Trophoblast cell (in vitro differentiated cells and primary cell): Measurements from ENCODE around the gene LRP1.
A peak's percentile ranks its signal among the peaks of the same experiment; 100 is the strongest.

ENCODE experiments used
- DNase-seq, 2 donors: peaks; one replicate each; pipeline ENCODE4 v3.0.0-alpha.2; 2016
- H2AFZ ChIP-seq: 2 replicates; pipeline ENCODE4 v1.6.1; 2013; ENCODE audit warnings: low read length, moderate library complexity, mild to moderate bottlenecking; ENCODE audit not compliant: insufficient read depth, poor library complexity
- H2AK5ac ChIP-seq: 2 replicates; pipeline ENCODE4 v1.6.1; 2013; ENCODE audit warnings: mild to moderate bottlenecking, low read length
- H2BK120ac ChIP-seq: 2 replicates; pipeline ENCODE4 v1.6.1; 2013; ENCODE audit warnings: low read length, mild to moderate bottlenecking, moderate library complexity; ENCODE audit not compliant: insufficient read depth, poor library complexity
- H2BK12ac ChIP-seq: 2 replicates; pipeline ENCODE4 v1.6.1; 2013; ENCODE audit warnings: mild to moderate bottlenecking, low read length, moderate library complexity
- H2BK5ac ChIP-seq: 2 replicates; pipeline ENCODE4 v1.6.1; 2013; ENCODE audit warnings: low read length, low read depth, moderate library complexity, mild to moderate bottlenecking; ENCODE audit not compliant: poor library complexity
- H3K14ac ChIP-seq: 2 replicates; pipeline ENCODE4 v1.6.1; 2013; ENCODE audit warnings: mild to moderate bottlenecking, low read length
- H3K18ac ChIP-seq: 2 replicates; pipeline ENCODE4 v1.6.1; 2013; ENCODE audit warnings: mild to moderate bottlenecking, low read length
- H3K23ac ChIP-seq: 2 replicates; pipeline ENCODE4 v1.6.1; 2013; ENCODE audit warnings: low read length
- H3K27ac ChIP-seq: 2 replicates; pipeline ENCODE4 v1.5.1; 2013; ENCODE audit warnings: low read depth, mild to moderate bottlenecking, inconsistent platforms, low read length, moderate library complexity
- H3K27me3 ChIP-seq: 2 replicates; pipeline ENCODE4 v1.6.1; 2013; ENCODE audit warnings: inconsistent platforms, mild to moderate bottlenecking, low read length, moderate library complexity; ENCODE audit not compliant: insufficient read depth
- H3K36me3 ChIP-seq, 2 experiments: 1 replicate in 1 of 2; 2 replicates in 1 of 2; pipeline ENCODE4 v1.6.1; 2013; ENCODE audit warnings: low read length in 2 of 2, mild to moderate bottlenecking in 2 of 2, moderate library complexity in 1 of 2; ENCODE audit not compliant: insufficient read depth in 2 of 2, control insufficient read depth in 1 of 2
- H3K4ac ChIP-seq: 2 replicates; pipeline ENCODE4 v1.6.1; 2013; ENCODE audit warnings: low read depth, mild to moderate bottlenecking, low read length, moderate library complexity
- H3K4me1 ChIP-seq, 2 experiments: 1 replicate in 1 of 2; 2 replicates in 1 of 2; pipeline ENCODE4 v1.6.1; 2013; ENCODE audit warnings: low read length in 2 of 2, mild to moderate bottlenecking in 2 of 2, moderate library complexity in 1 of 2; ENCODE audit not compliant: insufficient read depth in 2 of 2, control insufficient read depth in 1 of 2
- H3K4me2 ChIP-seq: 2 replicates; pipeline ENCODE4 v1.6.1; 2013; ENCODE audit warnings: inconsistent platforms, mild to moderate bottlenecking, low read length, moderate library complexity
- H3K4me3 ChIP-seq: 2 replicates; pipeline ENCODE4 v1.5.1; 2013; ENCODE audit warnings: mild to moderate bottlenecking, low read depth, low read length, inconsistent platforms
- H3K79me1 ChIP-seq: one replicate; pipeline ENCODE4 v1.6.1; 2013; ENCODE audit warnings: low read length
- H3K79me2 ChIP-seq: 2 replicates; pipeline ENCODE4 v1.6.1; 2013; ENCODE audit warnings: low read length, mild to moderate bottlenecking; ENCODE audit not compliant: control insufficient read depth, insufficient read depth, poor library complexity
- H3K9ac ChIP-seq: 2 replicates; pipeline ENCODE4 v1.6.1; 2013; ENCODE audit warnings: mild to moderate bottlenecking, low read length
- H3K9me3 ChIP-seq: 2 replicates; pipeline ENCODE4 v1.6.1; 2013; ENCODE audit warnings: low read depth, mild to moderate bottlenecking, control low read depth, inconsistent platforms, low read length; ENCODE audit not compliant: insufficient read depth
- H4K12ac ChIP-seq: 2 replicates; pipeline ENCODE4 v1.6.1; 2013; ENCODE audit warnings: low read depth, mild to moderate bottlenecking, low read length, moderate library complexity
- H4K8ac ChIP-seq: 2 replicates; pipeline ENCODE4 v1.6.1; 2013; ENCODE audit warnings: low read depth, mild to moderate bottlenecking, low read length, moderate library complexity
- H4K91ac ChIP-seq: one replicate; pipeline ENCODE4 v1.6.1; 2013; ENCODE audit warnings: low read depth, mild to moderate bottlenecking, low read length, moderate library complexity
- WGBS: extraction: QIAGEN DNeasy Blood & Tissue Kit; methylation state at CpG from one replicate; pipeline ENCODE4 v1.1.7; 2013; ENCODE audit warnings: missing lambda C conversion rate; ENCODE audit not compliant: insufficient read length, insufficient coverage; ENCODE audit errors: extremely low coverage; 5-methylcytosine and 5-hydroxymethylcytosine counted together

The LRP1 gene

GRCh38 chr12:57254506-57255280 is 126.4 kb downstream of the LRP1 start:
- Histone ChIP-seq H2AFZ (no peak overlapping the region), H3K4me2 (no peak overlapping the region), H3K18ac (no peak overlapping the region), H3K9me3 (no peaks in the 10 kb centered on the region), H4K8ac (no peak overlapping the region), H3K79me2 (no peaks in the 10 kb centered on the region), H2BK12ac (no peak overlapping the region), H2AK5ac (no peak overlapping the region), H3K4me1 (no peaks in the 10 kb centered on the region), H3K4ac (no peak overlapping the region), H4K12ac (no peak overlapping the region), H2BK5ac (no peak overlapping the region), H3K14ac (no peak overlapping the region), H3K79me1 (no peaks in the 10 kb centered on the region), H3K23ac (no peak overlapping the region), H3K4me3 (no peak overlapping the region), H3K36me3 (peaks cover 19 to 24% of the 10 kb centered on the region in 2 experiments), H3K9ac (no peak overlapping the region), H2BK120ac (no peak overlapping the region), H3K27me3 (no peaks in the 10 kb centered on the region), H4K91ac (no peak overlapping the region), H3K27ac (no peak overlapping the region)
- peak; percentile 44 to 67 for DNase-seq
- WGBS: no CpG with 5 or more reads among the region's 14 CpGs

- H2AK5ac ChIP-seq: no peak overlapping the region
- H3K23ac ChIP-seq: no peak overlapping the region
- H3K9me3 ChIP-seq: no peaks in the 10 kb centered on the region
- H3K18ac ChIP-seq: no peak overlapping the region
- H3K27me3 ChIP-seq: no peaks in the 10 kb centered on the region
- no peak overlapping the region for H4K91ac ChIP-seq
- peaks cover 19 to 29% of the 10 kb centered on the region in 2 experiments for H3K36me3 ChIP-seq
- no peak overlapping the region for H2BK12ac ChIP-seq
- no peak overlapping the region for H3K9ac ChIP-seq
- H3K27ac ChIP-seq: no peak overlapping the region
- no peaks in the 10 kb centered on the region for H3K79me2 ChIP-seq
- H3K14ac ChIP-seq: no peak overlapping the region
- no peak overlapping the region for H2BK5ac ChIP-seq
- no CpG with 5 or more reads among the region's 6 CpGs for WGBS
- H4K8ac ChIP-seq: no peak overlapping the region
- H2BK120ac ChIP-seq: no peak overlapping the region
- no peaks in the 10 kb centered on the region for H3K4me1 ChIP-seq
- no peak for DNase-seq
- no peak overlapping the region for H3K4me3 ChIP-seq
- H4K12ac ChIP-seq: no peak overlapping the region
- no peak overlapping the region for H3K4me2 ChIP-seq
- no peaks in the 10 kb centered on the region for H3K79me1 ChIP-seq
- H2AFZ ChIP-seq: no peak overlapping the region
- no peak overlapping the region for H3K4ac ChIP-seq
Observed at GRCh38 chr12:57255916-57256315, 127.6 kb downstream of the LRP1 start.

GRCh38 chr12:57258977-57259970 is 131.0 kb downstream of the LRP1 start:
- Histone ChIP-seq H4K8ac (no peak overlapping the region), H2AK5ac (no peak overlapping the region), H3K14ac (no peak overlapping the region), H3K79me1 (no peaks in the 10 kb centered on the region), H3K9ac (no peak overlapping the region), H2AFZ (no peak overlapping the region), H3K27me3 (no peaks in the 10 kb centered on the region), H2BK5ac (no peak overlapping the region), H2BK120ac (no peak overlapping the region), H3K79me2 (no peaks in the 10 kb centered on the region), H3K36me3 (peaks cover 19 to 29% of the 10 kb centered on the region in 2 experiments), H3K4me3 (no peak overlapping the region), H3K4ac (no peak overlapping the region), H4K12ac (no peak overlapping the region), H3K4me1 (no peaks in the 10 kb centered on the region), H3K23ac (no peak overlapping the region), H3K18ac (no peak overlapping the region), H2BK12ac (no peak overlapping the region), H3K9me3 (no peaks in the 10 kb centered on the region), H3K27ac (no peak overlapping the region), H4K91ac (no peak overlapping the region), H3K4me2 (no peak overlapping the region)
- no peak for DNase-seq
- no CpG with 5 or more reads among the region's 6 CpGs for WGBS

- Histone ChIP-seq H3K27me3 (no peaks in the 10 kb centered on the region), H3K18ac (no peak overlapping the region), H3K9ac (no peak overlapping the region), H4K8ac (no peak overlapping the region), H3K4ac (no peak overlapping the region), H2BK12ac (no peak overlapping the region), H3K79me1 (no peaks in the 10 kb centered on the region), H3K4me3 (no peak overlapping the region), H3K27ac (no peak overlapping the region), H3K23ac (no peak overlapping the region), H4K12ac (no peak overlapping the region), H3K9me3 (no peaks in the 10 kb centered on the region), H2BK5ac (no peak overlapping the region), H2AFZ (no peak overlapping the region), H3K14ac (no peak overlapping the region), H3K4me1 (no peaks in the 10 kb centered on the region), H3K79me2 (no peaks in the 10 kb centered on the region), H2AK5ac (no peak overlapping the region), H3K4me2 (no peak overlapping the region), H3K36me3 (peaks cover 16 to 27% of the 10 kb centered on the region in 2 experiments), H2BK120ac (no peak overlapping the region), H4K91ac (no peak overlapping the region)
- no peak for DNase-seq
- WGBS: no CpG with 5 or more reads among the region's 4 CpGs
Observed at GRCh38 chr12:57260366-57260765, 132.1 kb downstream of the LRP1 start.
